HG02852 (cell line): ENCODE measurements around the gene MYH9.

Source experiments
- ATAC-seq: cut with Tn5 transposase; IDR thresholded peaks from one replicate; pipeline ENCODE4 v1.9.1; 2021; ENCODE audit warnings: mild to moderate bottlenecking, moderate library complexity; ENCODE audit not compliant: unreplicated experiment

MYH9 gene

DNA sequence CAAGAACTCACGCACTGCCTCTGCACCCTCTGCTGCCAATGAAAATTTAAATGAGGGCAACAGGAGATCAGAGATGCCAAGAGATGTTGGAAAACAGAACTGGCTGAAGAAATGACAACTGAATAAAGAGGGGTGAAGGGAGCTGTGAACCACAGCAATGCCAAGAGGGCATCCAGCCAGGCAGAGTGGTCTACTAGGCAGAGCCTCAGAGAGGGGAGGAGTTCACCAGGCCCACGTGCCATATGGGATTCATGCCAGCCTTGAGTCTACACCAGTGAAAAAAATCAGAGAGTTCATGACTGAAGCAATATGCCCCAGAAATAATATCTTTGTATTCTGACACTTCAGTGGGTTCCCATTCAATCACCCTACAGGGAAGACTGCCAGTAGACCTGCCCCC, 152.8 kb downstream of the MYH9 start:
- no peak for ATAC-seq

DNA sequence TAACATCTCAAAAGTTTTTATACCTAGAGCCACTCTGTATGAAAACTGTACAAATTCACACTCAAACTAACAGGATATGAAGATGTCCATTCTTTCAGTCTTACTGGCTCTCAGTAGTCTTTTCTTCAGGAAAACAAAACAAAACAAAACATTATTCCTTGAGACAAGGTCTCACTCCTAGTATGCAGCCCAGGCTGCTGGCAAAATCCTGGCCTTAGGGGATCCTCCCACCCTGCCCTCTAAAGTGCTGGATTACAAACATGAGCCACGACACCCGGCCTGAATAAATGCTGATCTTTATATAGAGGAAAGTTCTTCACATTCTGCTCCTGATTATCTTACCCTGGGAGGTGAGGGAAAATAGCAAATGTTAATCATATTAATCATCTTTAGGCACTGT, 153.6 kb downstream of the MYH9 start:
- no peak for ATAC-seq

DNA sequence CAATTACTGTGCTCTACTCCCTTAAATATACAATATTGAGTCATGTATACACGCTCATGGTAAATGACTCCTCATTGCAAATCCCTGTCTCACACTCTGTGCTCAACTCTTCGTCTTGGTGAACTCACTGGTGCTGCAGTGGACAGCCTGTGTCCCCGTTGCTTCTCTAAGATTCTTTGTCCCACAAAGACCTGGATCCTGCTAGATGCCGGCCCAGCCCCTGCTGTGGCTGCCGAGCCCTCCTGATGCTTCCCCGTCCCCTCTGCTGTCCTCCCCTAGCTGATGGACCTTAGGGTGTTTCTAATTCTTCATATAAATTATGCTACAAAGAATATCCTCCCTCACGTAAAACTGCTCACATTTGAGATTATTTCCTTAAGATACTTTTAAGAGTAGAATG, 154.0 kb downstream of the MYH9 start:
- no peak for ATAC-seq

DNA sequence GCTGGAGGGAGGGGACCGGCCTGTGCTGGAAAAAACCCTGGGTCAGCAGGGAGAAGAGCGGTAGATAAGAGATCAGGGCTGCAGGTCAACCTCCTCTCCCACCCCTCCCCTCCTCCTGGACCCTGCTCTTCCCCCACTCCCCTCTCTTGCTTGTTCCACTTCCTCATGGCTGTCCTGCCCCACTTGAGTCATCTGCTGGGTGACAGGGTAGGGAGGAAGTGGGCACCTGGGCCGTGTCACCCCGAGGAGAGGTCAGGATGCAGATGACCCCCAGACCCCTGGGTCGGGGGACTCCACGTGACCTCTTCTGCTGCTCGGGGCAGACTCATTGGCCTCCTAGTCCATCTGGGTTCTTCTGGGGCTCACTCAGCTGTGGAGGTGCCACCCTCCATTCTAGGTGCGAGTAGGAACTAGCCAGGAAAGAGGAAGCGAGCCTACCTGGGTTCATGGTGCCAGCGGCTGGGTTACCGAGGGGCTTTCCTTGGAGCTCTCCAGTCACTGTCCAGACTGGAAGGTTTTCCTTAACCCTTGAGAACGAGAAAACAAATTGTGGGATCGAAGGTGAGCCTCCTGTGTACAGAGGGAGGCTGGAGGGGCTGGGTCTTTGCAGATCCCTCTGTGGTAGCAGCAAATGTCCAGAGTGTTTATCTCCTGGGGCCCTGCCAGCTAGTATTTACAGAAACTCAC, 154.9 kb downstream of the MYH9 start:
- ATAC-seq, result no peak
